Fibroblast of lung (primary cell): ENCODE measurements around the gene CAPZA2. TPM values are rescaled to one million over a fixed set of nuclear protein-coding genes. Genes with fewer than 3 reads are reported as not detected.
A peak's percentile ranks its signal among the peaks of the same experiment; 100 is the strongest.

Experiments used
- DNase-seq, 2 donors: peaks; one replicate each; pipeline versions ENCODE4 v3.0.0 to v3.0.0-alpha.2; 2010; ENCODE audit warnings: low read depth in 2 of 2
- H2AFZ ChIP-seq: 2 replicates; pipeline ENCODE4 v1.5.1; 2012; ENCODE audit warnings: low read length, control low read depth, inconsistent platforms
- H3K27ac ChIP-seq: 2 replicates; pipeline ENCODE4 v1.5.1; 2011; ENCODE audit warnings: low read length, control low read depth; ENCODE audit not compliant: insufficient read depth
- H3K27me3 ChIP-seq: 2 replicates; pipeline ENCODE4 v1.5.1; 2011; ENCODE audit warnings: mild to moderate bottlenecking, low read length; ENCODE audit not compliant: control insufficient read depth, insufficient read depth
- H3K36me3 ChIP-seq: 2 replicates; pipeline ENCODE4 v1.5.1; 2011; ENCODE audit warnings: low read length; ENCODE audit not compliant: control insufficient read depth, insufficient read depth
- H3K4me1 ChIP-seq: 2 replicates; pipeline ENCODE4 v1.5.1; 2011; ENCODE audit warnings: low read length; ENCODE audit not compliant: control insufficient read depth, insufficient read depth; ENCODE audit errors: extremely low read depth
- H3K4me2 ChIP-seq: 2 replicates; pipeline ENCODE4 v1.5.1; 2011; ENCODE audit warnings: low read length, control low read depth; ENCODE audit not compliant: insufficient read depth; ENCODE audit errors: extremely low read depth
- H3K4me3 ChIP-seq, 4 experiments: fragments of 200-600 bp in 1 of 4; sonication (generic) in 1 of 4; replicated peaks in 1 of 4; 2 replicates each; pipeline ENCODE4 v1.5.1; 2011 to 2016; ENCODE audit warnings: low read length in 4 of 4, low read depth in 3 of 4, mild to moderate bottlenecking in 3 of 4, control low read depth in 2 of 4, inconsistent platforms in 1 of 4, mixed read lengths in 1 of 4; ENCODE audit not compliant: insufficient read depth in 1 of 4; ENCODE audit errors: control extremely low read depth in 1 of 4
- H3K79me2 ChIP-seq: 2 replicates; pipeline ENCODE4 v1.5.1; 2012; ENCODE audit warnings: mild to moderate bottlenecking, low read length, inconsistent platforms; ENCODE audit not compliant: control insufficient read depth, insufficient read depth
- H3K9ac ChIP-seq: 2 replicates; pipeline ENCODE4 v1.5.1; 2011; ENCODE audit warnings: mild to moderate bottlenecking, low read length, control low read depth; ENCODE audit not compliant: insufficient read depth
- H3K9me3 ChIP-seq: 2 replicates; pipeline ENCODE4 v1.5.1; 2012; ENCODE audit warnings: low read depth, low read length; ENCODE audit not compliant: control insufficient read depth, insufficient read depth
- H4K20me1 ChIP-seq: 2 replicates; pipeline ENCODE4 v1.5.1; 2011; ENCODE audit warnings: low read length; ENCODE audit not compliant: control insufficient read depth, insufficient read depth; ENCODE audit errors: extremely low read depth
- EZH2 ChIP-seq: IDR thresholded peaks from 2 replicates; pipeline ENCODE4 v1.5.1; 2012; ENCODE audit warnings: low read length, control low read depth, mild to moderate bottlenecking; ENCODE audit errors: missing control alignments
- polyA plus RNA-seq, 2 donors: library from polyadenylated mRNA; depleted of rRNA in 1 of 2; stranded (reverse) in 1 of 2; unstranded in 1 of 2; fragments of >200 nt; gene quantifications; 2 replicates each; pipeline ENCODE4 v1.2.1, GENCODE V29; 2011 to 2012; ENCODE audit warnings: missing spikeins in 1 of 2
- total RNA-seq: library from RNA; depleted of rRNA; stranded (reverse); fragments of >200 nt; gene quantifications from 2 replicates; pipeline ENCODE4 v1.2.1, GENCODE V29; 2014
- TF ChIP-seq, protein P1 (sequence below), 2 donors: IDR thresholded peaks in 1 of 2; conservative IDR thresholded peaks in 1 of 2; 1 replicate in 1 of 2; 2 replicates in 1 of 2; pipeline ENCODE4 v1.5.1; 2011 to 2012; ENCODE audit warnings: low read length in 2 of 2, control low read depth in 1 of 2, inconsistent platforms in 1 of 2, low read depth in 1 of 2, mild to moderate bottlenecking in 1 of 2

Gene CAPZA2
- total and polyA plus RNA-seq, 2 donors (not counting 1 experiment from before 2014, with no cell fraction given), result 123 to 205 TPM

GRCh38 chr7:116836048-116836447, 26.3 kb upstream of the CAPZA2 start:
- Histone ChIP-seq H3K4me2 (no peak overlapping the region), H3K36me3 (no peaks in the 10 kb centered on the region), H3K4me3 (no peak overlapping the region), H3K9ac (no peak overlapping the region), H3K27ac (no peak overlapping the region), H3K79me2 (no peaks in the 10 kb centered on the region), H3K4me1 (no peaks in the 10 kb centered on the region), H3K27me3 (no peaks in the 10 kb centered on the region), H3K9me3 (no peaks in the 10 kb centered on the region), H4K20me1 (no peaks in the 10 kb centered on the region), H2AFZ (no peak overlapping the region)
- TF ChIP-seq EZH2, result no peak
- TF ChIP-seq, protein P1, sequence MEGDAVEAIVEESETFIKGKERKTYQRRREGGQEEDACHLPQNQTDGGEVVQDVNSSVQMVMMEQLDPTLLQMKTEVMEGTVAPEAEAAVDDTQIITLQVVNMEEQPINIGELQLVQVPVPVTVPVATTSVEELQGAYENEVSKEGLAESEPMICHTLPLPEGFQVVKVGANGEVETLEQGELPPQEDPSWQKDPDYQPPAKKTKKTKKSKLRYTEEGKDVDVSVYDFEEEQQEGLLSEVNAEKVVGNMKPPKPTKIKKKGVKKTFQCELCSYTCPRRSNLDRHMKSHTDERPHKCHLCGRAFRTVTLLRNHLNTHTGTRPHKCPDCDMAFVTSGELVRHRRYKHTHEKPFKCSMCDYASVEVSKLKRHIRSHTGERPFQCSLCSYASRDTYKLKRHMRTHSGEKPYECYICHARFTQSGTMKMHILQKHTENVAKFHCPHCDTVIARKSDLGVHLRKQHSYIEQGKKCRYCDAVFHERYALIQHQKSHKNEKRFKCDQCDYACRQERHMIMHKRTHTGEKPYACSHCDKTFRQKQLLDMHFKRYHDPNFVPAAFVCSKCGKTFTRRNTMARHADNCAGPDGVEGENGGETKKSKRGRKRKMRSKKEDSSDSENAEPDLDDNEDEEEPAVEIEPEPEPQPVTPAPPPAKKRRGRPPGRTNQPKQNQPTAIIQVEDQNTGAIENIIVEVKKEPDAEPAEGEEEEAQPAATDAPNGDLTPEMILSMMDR (conservative IDR thresholded peaks at IDR 0.05 in 1 of 2, IDR thresholded peaks at IDR 0.05 in 1 of 2; ENCODE audit: low read depth in 1 of 2, low read length in 2 of 2), result no peak
- DNase-seq, result no peak

DNA sequence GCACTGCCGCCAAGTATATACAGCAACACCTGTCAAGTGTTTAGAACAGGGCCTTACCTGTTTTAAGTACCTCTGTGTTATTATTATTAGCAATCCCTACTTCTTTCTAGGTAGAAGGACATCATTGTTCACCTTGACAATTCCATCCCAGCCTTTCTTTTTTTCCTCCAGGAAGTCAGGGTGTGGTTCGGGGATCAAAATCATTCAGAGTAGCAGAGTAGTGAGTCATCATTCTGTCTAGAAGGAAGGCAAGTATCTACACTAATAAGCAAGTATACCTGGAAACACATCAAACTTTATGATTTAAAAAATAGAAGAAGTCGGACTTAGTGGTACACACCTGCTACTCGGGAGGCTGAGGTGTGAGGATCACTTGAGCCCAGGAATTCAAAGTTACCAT, 25.5 kb upstream of the CAPZA2 start:
- no peak overlapping the region for H3K9ac ChIP-seq
- no peaks in the 10 kb centered on the region for H3K9me3 ChIP-seq
- no peaks in the 10 kb centered on the region for H3K79me2 ChIP-seq
- H2AFZ ChIP-seq, result no peak overlapping the region
- no peaks in the 10 kb centered on the region for H3K27me3 ChIP-seq
- TF ChIP-seq, protein P1 (conservative IDR thresholded peaks at IDR 0.05 in 1 of 2, IDR thresholded peaks at IDR 0.05 in 1 of 2; ENCODE audit: low read depth in 1 of 2, low read length in 2 of 2), result no peak
- no peak for TF ChIP-seq EZH2
- H4K20me1 ChIP-seq, result no peaks in the 10 kb centered on the region
- no peak overlapping the region for H3K4me2 ChIP-seq
- H3K4me1 ChIP-seq, result no peaks in the 10 kb centered on the region
- no peaks in the 10 kb centered on the region for H3K36me3 ChIP-seq
- H3K27ac ChIP-seq, result no peak overlapping the region
- no peak overlapping the region for H3K4me3 ChIP-seq
- DNase-seq, result peak in 1 of 2 donors; percentile 16

- Histone ChIP-seq H3K4me2 (no peak overlapping the region), H3K27me3 (peaks cover 3% of the 10 kb centered on the region), H2AFZ (no peak overlapping the region), H3K9me3 (no peaks in the 10 kb centered on the region), H3K9ac (no peak overlapping the region), H3K4me1 (no peaks in the 10 kb centered on the region), H3K27ac (no peak overlapping the region), H3K4me3 (no peak overlapping the region), H3K36me3 (no peaks in the 10 kb centered on the region), H3K79me2 (no peaks in the 10 kb centered on the region), H4K20me1 (no peaks in the 10 kb centered on the region)
- TF ChIP-seq, protein P1 (conservative IDR thresholded peaks at IDR 0.05 in 1 of 2, IDR thresholded peaks at IDR 0.05 in 1 of 2; ENCODE audit: low read depth in 1 of 2, low read length in 2 of 2), result no peak
- no peak for TF ChIP-seq EZH2
- DNase-seq, result no peak
Observed at GRCh38 chr7:116837586-116837985, 24.8 kb upstream of the CAPZA2 start.
